Measurements from ENCODE around the gene NAGPA. TPM values are rescaled to one million over a fixed set of nuclear protein-coding genes. Genes with fewer than 3 reads are reported as not detected.

Gene NAGPA
- total and polyA plus RNA-seq, 2 of the 13 experiments (the other 11 are each of a cell fraction or from before 2014, with no cell fraction given), result 27.1 to 60.3 TPM

- TF ChIP-seq NBN (conservative IDR thresholded peaks at IDR 0.05) (no peak), ATF1 (CRISPR knock-in tag; IDR thresholded peaks at IDR 0.05) (no peak), ZNF280D (CRISPR knock-in tag; IDR thresholded peaks at IDR 0.05) (no peak), ZNF570 (CRISPR knock-in tag; IDR thresholded peaks at IDR 0.05; ENCODE audit: borderline replicate concordance) (no peak), WIZ (CRISPR knock-in tag; IDR thresholded peaks at IDR 0.05) (no peak), ZFP82 (CRISPR knock-in tag; IDR thresholded peaks at IDR 0.05; ENCODE audit: borderline replicate concordance) (no peak), KAT8 (CRISPR knock-in tag; IDR thresholded peaks at IDR 0.05) (no peak), ESRRA (CRISPR knock-in tag; IDR thresholded peaks at IDR 0.05; ENCODE audit: low read depth) (no peak), ZMYM2 (CRISPR knock-in tag; IDR thresholded peaks at IDR 0.05) (no peak), DMAP1 (CRISPR knock-in tag; IDR thresholded peaks at IDR 0.05) (no peak), RERE (CRISPR knock-in tag; IDR thresholded peaks at IDR 0.05; ENCODE audit: low read depth) (no peak)
- H3K9ac ChIP-seq (ENCODE audit: insufficient read depth, low read depth, low read length), result no peak overlapping the region
- H3K36me3 ChIP-seq (replicated peaks in 1 of 2; ENCODE audit: control insufficient read depth in 1 of 2, insufficient read depth in 2 of 2, low read length in 2 of 2), result no peaks in the 10 kb centered on the region
- no peak overlapping the region for H3K4me2 ChIP-seq (ENCODE audit: low read depth, low read length)
- POLR2A ChIA-PET, result no interaction called here
- ATAC-seq, result no peak
- no peak for DNase-seq (ENCODE audit: low spot score)
- H3K4me1 ChIP-seq (ENCODE audit: insufficient read depth, low read length), result peaks cover 54% of the 10 kb centered on the region
- intact Hi-C loops (cut with micrococcal nuclease; ENCODE audit: unreplicated experiment) (no loop called here), in situ Hi-C loops (cut with HindIII; ENCODE audit: extremely low pct_ligation_motif_present, low pct_unique_long_range_greater_than_20kb) (no loop called here)
- no peak for FAIRE-seq
- no peak overlapping the region for H3K27ac ChIP-seq (ENCODE audit: extremely low read length, insufficient read depth, low read length)
- H3K27me3 ChIP-seq (ENCODE audit: control insufficient read depth in 1 of 2, insufficient read depth in 2 of 2, low read length in 2 of 2), result peaks cover 0 to 8% of the 10 kb centered on the region in 2 experiments; a peak in 2 of 5 replicates
- CTCF ChIA-PET (ENCODE audit: low intra/inter-chr PET ratio, low total read pairs), result no interaction called here
- 71% methylated on average over 8 of the region's 8 CpGs for WGBS (ENCODE audit: low lambda C conversion rate)
- H3K9me3 ChIP-seq (ENCODE audit: low read length), result no peaks in the 10 kb centered on the region
- no peaks in the 10 kb centered on the region for H3K79me2 ChIP-seq (ENCODE audit: insufficient read depth, low read length)
- H3K4me3 ChIP-seq (replicated peaks in 1 of 3; ENCODE audit: insufficient read depth in 1 of 3, low read depth in 2 of 3, low read length in 3 of 3), result no peak overlapping the region
- no peaks in the 10 kb centered on the region for H4K20me1 ChIP-seq (ENCODE audit: insufficient read depth, low read length)
- no TSS peak for BruUV-seq (replicated peaks)
- no peak overlapping the region for H2AFZ ChIP-seq (ENCODE audit: low read length)
Measured at GRCh38 chr16:5044011-5044540, 10.3 kb upstream of the NAGPA start.

Data from HepG2 (cell line).